Muscle layer of duodenum (tissue), 2 donors: ENCODE measurements around the gene FMNL2.

Source experiments
- H3K27ac ChIP-seq: one replicate; pipeline ENCODE4 v1.7.0; 2013; ENCODE audit warnings: mild to moderate bottlenecking, low read length
- H3K27me3 ChIP-seq: one replicate; pipeline ENCODE4 v1.7.0; 2013; ENCODE audit warnings: low read depth, mild to moderate bottlenecking, control low read depth, low read length
- H3K36me3 ChIP-seq, 2 donors: one replicate each; pipeline ENCODE4 v1.7.0; 2013; ENCODE audit warnings: low read length in 2 of 2, control low read depth in 1 of 2, mild to moderate bottlenecking in 1 of 2; ENCODE audit not compliant: insufficient read depth in 2 of 2, control insufficient read depth in 1 of 2
- H3K4me1 ChIP-seq, 2 donors: one replicate each; pipeline ENCODE4 v1.7.0; 2013; ENCODE audit warnings: low read length in 2 of 2, mild to moderate bottlenecking in 2 of 2, control low read depth in 1 of 2, moderate library complexity in 1 of 2; ENCODE audit not compliant: insufficient read depth in 2 of 2, control insufficient read depth in 1 of 2
- H3K4me3 ChIP-seq, 2 donors: one replicate each; pipeline ENCODE4 v1.7.0; 2013; ENCODE audit warnings: low read length in 2 of 2, low read depth in 1 of 2, mild to moderate bottlenecking in 1 of 2
- H3K9me3 ChIP-seq, 2 donors: one replicate each; pipeline ENCODE4 v1.7.0; 2013; ENCODE audit warnings: low read length in 2 of 2, control low read depth in 1 of 2, mild to moderate bottlenecking in 1 of 2; ENCODE audit not compliant: control insufficient read depth in 1 of 2
- donor health status: healthy.

FMNL2 gene

GRCh38 chr2:152407204-152407721 lies 72.3 kb downstream of the FMNL2 start:
- H3K27ac ChIP-seq, result peak overlapping the region; percentile 32
- H3K4me1 ChIP-seq, result peaks cover 4 to 7% of the 10 kb centered on the region in 2 donors
- no peaks in the 10 kb centered on the region for H3K9me3 ChIP-seq
- H3K27me3 ChIP-seq, result no peaks in the 10 kb centered on the region
- H3K4me3 ChIP-seq, result peak overlapping the region in 1 of 2 donors; percentile 4
- no peaks in the 10 kb centered on the region for H3K36me3 ChIP-seq

DNA sequence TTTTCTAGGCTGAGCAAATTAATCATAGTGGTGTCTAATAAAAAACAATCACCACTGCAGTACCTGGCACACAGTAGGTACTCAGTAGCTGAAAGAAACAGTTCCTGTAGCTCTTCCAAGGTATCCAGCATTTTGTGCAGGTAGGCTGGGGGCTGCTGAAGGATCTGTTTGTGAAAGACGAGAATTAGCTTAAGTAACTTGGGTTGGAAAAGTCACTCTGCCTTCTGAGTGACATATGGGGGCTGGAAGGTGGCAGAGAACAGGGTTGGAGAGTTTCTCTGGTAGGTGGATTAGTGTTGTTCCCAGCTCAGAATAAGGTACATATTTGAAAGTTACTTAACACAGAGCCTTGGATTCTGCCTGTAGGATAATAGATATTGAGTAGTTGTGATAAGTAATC lies 72.8 kb downstream of the FMNL2 start:
- H3K27me3 ChIP-seq, result no peaks in the 10 kb centered on the region
- H3K27ac ChIP-seq, result peak overlapping the region; percentile 32
- H3K9me3 ChIP-seq, result no peaks in the 10 kb centered on the region
- no peaks in the 10 kb centered on the region for H3K36me3 ChIP-seq
- H3K4me3 ChIP-seq, result no peak overlapping the region
- H3K4me1 ChIP-seq, result peaks cover 4 to 7% of the 10 kb centered on the region in 2 donors

DNA sequence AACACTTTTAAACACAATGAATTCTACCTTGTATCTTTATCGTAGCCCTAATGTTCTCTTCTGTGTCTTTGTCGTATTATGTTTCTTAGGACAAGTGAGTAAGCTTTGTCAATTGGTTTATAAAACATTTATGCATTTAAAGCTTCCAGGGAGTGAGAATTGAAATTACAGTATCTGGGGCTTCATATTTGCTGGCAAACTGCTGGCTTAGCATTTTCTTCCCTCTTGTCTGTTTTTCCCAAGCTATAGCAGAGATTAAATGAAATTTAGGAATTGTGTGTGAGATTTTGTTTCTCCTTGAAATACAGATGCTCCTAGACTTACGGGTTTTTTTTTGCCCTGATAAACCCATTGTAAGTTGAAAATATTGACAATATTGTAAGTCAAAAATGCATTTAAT lies 73.3 kb downstream of the FMNL2 start:
- Histone ChIP-seq H3K9me3 (no peaks in the 10 kb centered on the region), H3K4me3 (no peak overlapping the region), H3K27ac (no peak overlapping the region), H3K4me1 (peaks cover 4 to 7% of the 10 kb centered on the region in 2 donors), H3K27me3 (no peaks in the 10 kb centered on the region), H3K36me3 (no peaks in the 10 kb centered on the region)

GRCh38 chr2:152409386-152410164 lies 74.6 kb downstream of the FMNL2 start:
- Histone ChIP-seq H3K27ac (no peak overlapping the region), H3K4me1 (peaks cover 4 to 7% of the 10 kb centered on the region in 2 donors), H3K36me3 (no peaks in the 10 kb centered on the region), H3K27me3 (no peaks in the 10 kb centered on the region), H3K4me3 (no peak overlapping the region), H3K9me3 (no peaks in the 10 kb centered on the region)

- H3K4me3 ChIP-seq, result no peak overlapping the region
- H3K36me3 ChIP-seq, result no peaks in the 10 kb centered on the region
- no peaks in the 10 kb centered on the region for H3K27me3 ChIP-seq
- H3K9me3 ChIP-seq, result no peaks in the 10 kb centered on the region
- no peak overlapping the region for H3K27ac ChIP-seq
- H3K4me1 ChIP-seq, result peaks cover 4 to 7% of the 10 kb centered on the region in 2 donors
Measured at GRCh38 chr2:152410165-152410597, 75.2 kb downstream of the FMNL2 start.

- Histone ChIP-seq H3K27ac (no peak overlapping the region), H3K36me3 (no peaks in the 10 kb centered on the region), H3K4me1 (peaks cover 4 to 15% of the 10 kb centered on the region in 2 donors)
Measured at GRCh38 chr2:152411154-152411553, 76.2 kb downstream of the FMNL2 start.

DNA sequence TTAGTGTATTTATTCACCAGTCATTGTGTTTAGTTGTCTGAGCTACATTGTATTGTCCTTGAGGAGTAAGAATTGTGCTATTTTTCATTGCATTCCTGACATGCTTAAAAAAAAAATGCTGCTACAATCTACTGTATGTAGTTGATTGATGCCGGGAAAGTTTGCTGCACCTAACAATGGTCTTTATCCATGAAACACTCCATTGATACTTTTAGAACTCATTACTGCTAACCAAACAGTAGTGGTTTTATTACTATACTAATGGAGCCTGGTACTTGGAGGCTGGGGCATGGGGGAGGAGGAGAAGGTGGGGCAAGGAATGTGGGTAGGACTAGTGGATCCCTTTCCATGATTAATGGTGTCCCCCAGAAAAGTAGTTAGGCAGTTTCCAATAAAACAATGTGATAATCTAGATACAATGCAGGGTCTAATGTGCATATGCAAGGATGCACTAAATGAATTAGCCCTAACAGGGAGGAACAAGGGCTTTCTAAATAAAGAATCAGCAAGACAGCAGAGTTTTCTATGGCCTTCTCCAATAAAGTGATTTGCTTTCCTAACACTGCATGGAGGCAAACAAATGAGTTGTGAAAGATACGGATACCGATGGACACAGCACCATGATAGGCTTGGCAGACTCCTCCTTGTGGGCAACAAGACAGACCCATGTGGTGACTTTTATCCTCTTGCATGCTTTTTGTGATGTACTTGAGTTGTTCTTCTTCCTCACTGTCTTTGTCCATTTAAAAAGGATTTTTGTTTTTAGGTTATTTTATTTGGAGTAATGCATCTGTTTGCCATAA lies 78.5 kb downstream of the FMNL2 start:
- Histone ChIP-seq H3K4me1 (peaks cover 0 to 15% of the 10 kb centered on the region in 2 donors), H3K36me3 (no peaks in the 10 kb centered on the region), H3K9me3 (no peaks in the 10 kb centered on the region), H3K27ac (no peak overlapping the region), H3K4me3 (no peak overlapping the region), H3K27me3 (no peaks in the 10 kb centered on the region)

More at GRCh38 chr2:152411154-152411553, 76.2 kb downstream of the FMNL2 start:
- Histone ChIP-seq H3K27me3 (no peaks in the 10 kb centered on the region), H3K9me3 (no peaks in the 10 kb centered on the region), H3K4me3 (no peak overlapping the region)

DNA sequence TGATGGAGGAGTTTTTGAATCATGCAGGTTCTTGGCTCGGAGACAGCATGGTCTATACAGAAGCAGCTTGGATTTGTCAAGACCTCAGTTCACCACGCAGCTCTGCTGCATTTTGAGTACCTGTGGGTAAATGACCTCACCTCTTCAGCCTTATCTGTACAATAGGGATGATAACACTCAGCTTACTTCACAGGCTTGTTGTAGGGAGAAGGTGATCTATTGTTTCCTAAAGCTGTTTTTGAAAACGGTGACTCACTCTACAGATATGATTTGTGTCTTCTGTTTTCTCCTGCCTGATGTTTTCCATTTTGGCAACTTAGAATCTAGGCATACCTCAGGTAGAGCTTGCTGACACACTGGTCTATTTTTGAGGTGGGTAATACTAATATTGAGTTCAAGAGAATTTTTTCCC lies 80.3 kb downstream of the FMNL2 start:
- H3K9me3 ChIP-seq, result no peaks in the 10 kb centered on the region
- no peak overlapping the region for H3K4me3 ChIP-seq
- H3K27me3 ChIP-seq, result no peaks in the 10 kb centered on the region
- H3K27ac ChIP-seq, result no peak overlapping the region
- H3K4me1 ChIP-seq, result peaks cover 0 to 15% of the 10 kb centered on the region in 2 donors
- H3K36me3 ChIP-seq, result no peaks in the 10 kb centered on the region

GRCh38 chr2:152415796-152416195 lies 80.8 kb downstream of the FMNL2 start:
- no peaks in the 10 kb centered on the region for H3K36me3 ChIP-seq
- H3K27ac ChIP-seq, result no peak overlapping the region
- no peaks in the 10 kb centered on the region for H3K9me3 ChIP-seq
- H3K27me3 ChIP-seq, result no peaks in the 10 kb centered on the region
- H3K4me3 ChIP-seq, result no peak overlapping the region
- H3K4me1 ChIP-seq, result peaks cover 0 to 15% of the 10 kb centered on the region in 2 donors

DNA sequence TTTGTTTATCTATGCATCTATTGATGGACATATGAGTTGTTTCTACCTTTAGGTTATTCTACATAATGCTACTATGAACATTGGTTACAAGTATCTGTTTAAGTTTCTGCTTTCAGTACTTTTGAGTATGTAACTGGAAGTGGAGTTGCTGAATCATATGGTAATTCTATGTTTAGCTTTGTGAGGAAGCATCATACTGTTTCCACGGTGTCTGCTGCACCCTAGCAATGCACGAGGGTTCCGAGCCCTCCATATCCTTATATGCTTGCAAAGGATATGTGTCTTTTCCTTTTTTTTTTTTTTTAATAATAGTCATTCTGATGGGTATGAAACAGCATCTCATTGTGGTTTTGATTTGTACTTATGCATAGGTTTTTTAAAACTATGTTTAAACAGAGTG lies 83.7 kb downstream of the FMNL2 start:
- H3K9me3 ChIP-seq, result no peaks in the 10 kb centered on the region
- H3K27ac ChIP-seq, result no peak overlapping the region
- no peaks in the 10 kb centered on the region for H3K27me3 ChIP-seq
- no peak overlapping the region for H3K4me3 ChIP-seq
- peaks cover 0 to 4% of the 10 kb centered on the region in 2 donors for H3K36me3 ChIP-seq
- peaks cover 5 to 8% of the 10 kb centered on the region in 2 donors for H3K4me1 ChIP-seq

- Histone ChIP-seq H3K27me3 (no peaks in the 10 kb centered on the region), H3K27ac (no peak overlapping the region), H3K4me3 (no peak overlapping the region), H3K9me3 (no peaks in the 10 kb centered on the region), H3K36me3 (peaks cover 0 to 4% of the 10 kb centered on the region in 2 donors), H3K4me1 (peaks cover 5 to 8% of the 10 kb centered on the region in 2 donors)
Measured at GRCh38 chr2:152419944-152420343, 85.0 kb downstream of the FMNL2 start.
